NCI-H2107 treated with DMSO at 0.1 percent for 48 hours (cell line): ENCODE measurements around the gene RNF40.
A peak's percentile ranks its signal among the peaks of the same experiment; 100 is the strongest.

Source experiments
- DNase-seq: peaks from one replicate; lab custom pipeline; 2025; ENCODE audit not compliant: unreplicated experiment; lab: John Stamatoyannopoulos, UW

Gene RNF40

GRCh38 chr16:30740364-30741251 is 21.5 kb upstream of the RNF40 start:
- DNase-seq, result no peak

GRCh38 chr16:30741461-30741914 is 20.6 kb upstream of the RNF40 start:
- DNase-seq, result no peak

GRCh38 chr16:30743716-30744115 is 18.4 kb upstream of the RNF40 start:
- DNase-seq, result no peak

- DNase-seq, result no peak
These were observed 17.9 kb upstream of the RNF40 start for GRCh38 chr16:30744183-30744582.

GRCh38 chr16:30745082-30745481 is 17.0 kb upstream of the RNF40 start:
- no peak for DNase-seq

- no peak for DNase-seq
These were observed 15.4 kb upstream of the RNF40 start for GRCh38 chr16:30746638-30747175.

GRCh38 chr16:30747331-30747730 is 14.8 kb upstream of the RNF40 start:
- no peak for DNase-seq

GRCh38 chr16:30747799-30748633 is 14.1 kb upstream of the RNF40 start, which contains the start of gene PHKG2:
Gene PHKG2, plus strand, starts transcription at chr16:30748425. Its CDS starts 396 bp downstream, at chr16:30748821.
- peak; percentile 96 for DNase-seq

GRCh38 chr16:30748634-30749445 is 13.3 kb upstream of the RNF40 start:
- DNase-seq, result no peak

- DNase-seq, result no peak
These were observed 11.9 kb upstream of the RNF40 start for GRCh38 chr16:30750201-30750600.

- no peak for DNase-seq
These were observed 11.2 kb upstream of the RNF40 start for GRCh38 chr16:30750876-30751465.

GRCh38 chr16:30753596-30753995 is 8.5 kb upstream of the RNF40 start:
- no peak for DNase-seq

- no peak for DNase-seq
These were observed 6.0 kb upstream of the RNF40 start for GRCh38 chr16:30755955-30756780.

GRCh38 chr16:30756781-30757100 is 5.4 kb upstream of the RNF40 start:
- no peak for DNase-seq

- DNase-seq, result no peak
These were observed 4.8 kb upstream of the RNF40 start for GRCh38 chr16:30757316-30757715.

- no peak for DNase-seq
These were observed 3.1 kb upstream of the RNF40 start for GRCh38 chr16:30758988-30759491.

GRCh38 chr16:30760001-30760559 is 2.0 kb upstream of the RNF40 start:
- DNase-seq, result no peak

- no peak for DNase-seq
These were observed 1.3 kb upstream of the RNF40 start for GRCh38 chr16:30760577-30761426.
